IPS-NIHi7 (cell line): Measurements from ENCODE around the gene DIDO1.
"Not testable (repeated sequence)": the region's sequence is repeated elsewhere in the genome, so short reads cannot be mapped to it uniquely, and the experiment has no call there.

Source experiments
- DNase-seq: peaks from one replicate; pipeline ENCODE4 v3.0.0; 2012; ENCODE audit warnings: mixed read lengths; ENCODE audit errors: extremely low spot score

DIDO1 gene

GRCh38 chr20:62856931-62857619, 69.2 kb downstream of the DIDO1 start:
- DNase-seq: no peak

GRCh38 chr20:62855120-62855519, 71.2 kb downstream of the DIDO1 start:
- DNase-seq: no peak

GRCh38 chr20:62854121-62854520, 72.2 kb downstream of the DIDO1 start:
- no peak for DNase-seq

- not testable (repeated sequence) for DNase-seq
Measured at GRCh38 chr20:62853304-62853703, 73.0 kb downstream of the DIDO1 start.

GRCh38 chr20:62852841-62853240, 73.5 kb downstream of the DIDO1 start:
- DNase-seq: no peak

GRCh38 chr20:62852196-62852595, 74.1 kb downstream of the DIDO1 start:
- no peak for DNase-seq

GRCh38 chr20:62850333-62850974, 75.9 kb downstream of the DIDO1 start:
- no peak for DNase-seq

GRCh38 chr20:62849431-62849830, 76.9 kb downstream of the DIDO1 start:
- DNase-seq: no peak

- not testable (repeated sequence) for DNase-seq
Measured at GRCh38 chr20:62848917-62849316, 77.4 kb downstream of the DIDO1 start.

GRCh38 chr20:62846166-62846890, 80.0 kb downstream of the DIDO1 start:
- no peak for DNase-seq

GRCh38 chr20:62845416-62846160, 80.7 kb downstream of the DIDO1 start:
- DNase-seq: no peak

GRCh38 chr20:62844182-62844581, 82.1 kb downstream of the DIDO1 start:
- no peak for DNase-seq

- DNase-seq: no peak
Measured at GRCh38 chr20:62843656-62844055, 82.6 kb downstream of the DIDO1 start.

- DNase-seq: no peak
Measured at GRCh38 chr20:62841705-62842212, 84.5 kb downstream of the DIDO1 start.

- DNase-seq: no peak
Measured at GRCh38 chr20:62840244-62841197, 85.8 kb downstream of the DIDO1 start.

GRCh38 chr20:62839816-62840215, 86.5 kb downstream of the DIDO1 start:
- DNase-seq: no peak

- DNase-seq: no peak
Measured at GRCh38 chr20:62839261-62839660, 87.0 kb downstream of the DIDO1 start.

- no peak for DNase-seq
Measured at GRCh38 chr20:62838128-62838891, 88.0 kb downstream of the DIDO1 start.

- DNase-seq: no peak
Measured at GRCh38 chr20:62837790-62838127, 88.5 kb downstream of the DIDO1 start.

- no peak for DNase-seq
Measured at GRCh38 chr20:62836967-62837490, 89.3 kb downstream of the DIDO1 start.
